HG03060 (cell line): Measurements from ENCODE around the gene ZIC5.

Experiments used
- ATAC-seq: cut with Tn5 transposase; IDR thresholded peaks from one replicate; pipeline ENCODE4 v1.9.1; 2021; ENCODE audit warnings: low read depth, moderate number of reproducible peaks; ENCODE audit not compliant: unreplicated experiment

ZIC5 gene

DNA sequence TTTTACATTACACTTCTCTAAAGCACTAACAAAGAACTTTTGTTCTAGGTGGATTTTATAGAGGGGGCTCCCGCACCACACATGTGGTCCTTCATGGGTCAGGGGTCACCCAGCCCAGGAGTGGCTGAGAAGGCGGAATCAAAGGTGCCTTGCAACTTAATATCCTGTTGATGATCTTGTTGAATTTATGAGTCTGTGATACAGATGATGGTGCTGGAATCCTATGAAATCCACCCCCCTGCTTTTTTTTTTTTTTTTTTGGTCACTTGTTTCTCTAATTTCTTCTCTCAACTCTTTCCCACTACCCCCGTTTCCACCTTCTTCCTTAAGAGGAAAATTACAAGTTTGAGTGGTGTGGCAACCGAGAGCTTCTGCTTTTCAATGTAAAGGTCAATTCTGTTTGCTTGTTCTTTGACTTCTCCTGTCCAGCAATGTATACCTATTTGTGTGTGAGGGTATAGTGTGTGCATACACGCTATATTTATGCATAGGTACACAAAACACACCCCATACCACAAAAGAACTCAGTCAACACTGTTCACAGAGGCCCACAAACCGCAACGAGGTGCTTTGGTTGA, 5.9 kb upstream of the ZIC5 start:
- no peak for ATAC-seq

DNA sequence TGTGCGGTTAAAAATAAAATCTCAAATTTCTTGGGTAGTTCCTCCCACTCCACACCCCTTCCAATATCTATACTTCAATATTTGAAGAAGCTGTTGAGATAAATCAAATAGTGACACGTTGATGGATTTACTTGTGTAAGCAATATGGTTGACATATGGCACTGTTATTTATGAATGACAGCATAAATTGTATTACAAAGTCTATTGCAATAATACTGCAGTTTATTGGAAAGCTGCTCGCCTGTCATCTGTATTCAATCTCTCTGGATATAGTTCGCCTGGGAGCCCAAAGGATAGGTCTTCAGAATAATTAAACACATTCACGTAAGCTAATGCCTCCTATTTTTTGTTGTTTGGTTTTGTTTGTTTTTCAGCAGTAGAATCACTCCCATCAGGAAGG, 5.0 kb upstream of the ZIC5 start:
- ATAC-seq = no peak

DNA sequence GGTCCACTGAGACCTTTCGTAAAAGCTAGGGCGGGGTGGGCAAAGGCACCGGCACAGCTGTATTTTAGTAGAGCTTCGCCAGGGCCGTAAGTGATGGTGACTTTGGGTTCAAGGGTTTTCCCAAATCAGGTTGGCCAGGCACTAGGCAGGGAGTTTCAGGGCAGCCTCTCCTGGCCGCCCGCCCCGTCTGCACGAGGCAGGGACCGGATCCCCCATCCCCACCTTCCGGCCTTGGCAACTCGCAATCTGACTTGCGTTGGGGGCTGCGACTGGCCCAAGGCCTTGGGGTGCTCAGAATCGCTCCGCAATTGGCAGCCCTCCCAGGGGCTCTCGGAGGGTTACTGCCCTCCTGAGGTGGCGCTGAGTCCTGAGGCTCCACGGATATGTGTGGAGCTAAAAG, 4.1 kb upstream of the ZIC5 start:
- no peak for ATAC-seq

DNA sequence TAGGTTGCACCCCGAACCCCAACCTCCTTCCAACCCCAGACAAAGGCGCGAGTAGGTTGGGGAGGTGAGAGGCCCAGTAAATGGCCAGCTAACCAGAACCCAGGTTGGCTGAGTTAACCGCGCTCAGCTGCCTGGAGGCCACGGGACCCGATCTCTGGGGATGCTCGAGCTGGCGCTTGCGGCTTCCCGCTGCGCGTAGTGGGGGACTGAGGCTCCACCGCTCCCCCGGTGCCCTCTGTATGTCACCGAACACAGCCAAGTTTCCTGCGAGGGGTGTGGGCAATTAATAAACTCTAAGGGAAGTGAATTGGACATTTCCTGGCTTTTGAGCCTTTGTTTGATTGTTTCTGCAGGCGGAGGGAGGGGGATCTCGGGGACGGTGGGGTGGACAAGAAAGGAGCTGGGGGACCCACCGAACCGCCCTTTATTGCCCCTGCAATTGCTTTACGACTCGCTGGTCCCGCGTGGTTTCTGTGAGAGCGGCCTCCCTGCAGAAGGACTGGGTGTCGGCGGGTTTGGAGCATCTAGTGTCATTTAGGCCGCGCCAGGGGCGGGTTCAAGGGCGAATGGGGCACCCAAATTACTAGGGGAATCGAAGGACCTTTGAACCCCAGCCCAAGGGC, 3.5 kb upstream of the ZIC5 start:
- no peak for ATAC-seq

DNA sequence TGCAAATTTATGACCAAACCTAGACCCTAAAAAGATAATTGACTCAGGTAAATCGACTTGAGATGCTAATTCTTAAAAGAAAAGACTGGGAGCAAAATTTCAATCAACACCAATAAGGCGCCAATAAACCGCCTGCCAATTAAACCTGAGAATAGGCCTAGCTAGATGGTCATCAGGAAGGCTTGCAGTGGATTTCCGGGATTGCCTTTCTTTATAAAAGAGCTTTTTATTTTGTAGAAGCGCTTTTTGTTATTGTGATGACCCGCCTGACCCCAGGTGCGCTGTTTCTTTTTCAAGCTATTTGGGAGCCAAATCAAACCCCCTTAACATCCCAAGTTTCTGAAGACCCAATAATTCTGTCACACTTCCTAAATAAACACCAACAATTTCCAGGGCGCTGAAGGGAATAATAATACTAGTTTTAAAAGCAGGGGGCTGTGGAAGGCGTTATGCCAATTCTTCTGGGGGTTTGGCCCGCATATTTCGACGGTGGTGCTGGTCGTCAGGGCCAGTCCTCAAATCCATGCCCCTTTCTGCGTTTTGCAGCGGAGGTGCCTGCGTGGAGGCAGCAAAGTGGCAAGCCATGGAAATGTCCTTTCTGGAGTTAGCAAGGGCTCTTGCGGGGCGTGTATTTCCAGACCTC, 2.9 kb upstream of the ZIC5 start:
- ATAC-seq = no peak

DNA sequence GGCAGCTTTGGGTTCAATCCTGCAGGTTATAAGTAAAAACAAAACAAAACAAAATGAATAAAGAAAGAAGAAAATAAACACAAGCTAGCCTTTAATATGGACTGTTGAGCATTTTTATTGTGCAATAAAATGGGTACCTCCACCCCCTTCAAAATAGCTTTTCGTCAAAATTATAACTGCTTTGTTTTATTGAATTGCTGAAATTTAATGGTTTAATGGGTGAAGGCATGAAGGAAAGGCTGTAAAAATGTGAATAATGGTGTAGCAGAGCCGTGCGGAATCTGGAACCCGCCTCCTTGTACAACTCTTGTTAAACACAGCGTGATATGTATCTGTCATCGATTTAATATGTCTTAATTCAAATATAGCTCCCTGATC, 2.2 kb upstream of the ZIC5 start:
- no peak for ATAC-seq

DNA sequence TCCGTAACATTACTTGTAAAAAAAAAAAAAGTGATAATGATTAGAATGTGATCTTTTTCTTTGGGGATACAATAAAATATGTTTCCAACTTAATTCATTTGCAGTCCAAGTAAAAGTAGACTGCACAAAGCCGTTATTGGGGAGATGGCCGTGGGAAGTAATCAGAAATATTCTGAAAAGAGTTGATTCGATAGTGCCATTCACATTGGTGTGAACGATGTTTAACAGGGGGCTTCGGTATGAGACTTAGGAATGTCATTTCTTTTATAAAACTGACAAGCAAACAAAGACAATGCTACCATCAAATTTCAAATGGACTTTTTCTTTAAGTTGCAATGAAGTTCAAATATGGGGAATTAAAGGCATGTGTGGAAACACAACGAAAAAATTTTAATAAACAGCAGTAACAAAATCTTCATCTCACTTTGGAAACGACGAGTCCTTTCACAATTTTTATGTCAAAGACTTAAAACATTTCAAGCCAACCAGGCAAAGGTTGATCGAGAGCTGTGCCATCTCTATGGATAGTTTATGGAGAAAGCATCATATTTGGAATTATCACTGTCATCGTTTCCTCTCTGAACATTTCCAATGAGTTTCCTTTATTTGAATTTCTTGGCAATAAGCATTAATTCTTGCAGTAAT, 1.7 kb upstream of the ZIC5 start:
- ATAC-seq = no peak

DNA sequence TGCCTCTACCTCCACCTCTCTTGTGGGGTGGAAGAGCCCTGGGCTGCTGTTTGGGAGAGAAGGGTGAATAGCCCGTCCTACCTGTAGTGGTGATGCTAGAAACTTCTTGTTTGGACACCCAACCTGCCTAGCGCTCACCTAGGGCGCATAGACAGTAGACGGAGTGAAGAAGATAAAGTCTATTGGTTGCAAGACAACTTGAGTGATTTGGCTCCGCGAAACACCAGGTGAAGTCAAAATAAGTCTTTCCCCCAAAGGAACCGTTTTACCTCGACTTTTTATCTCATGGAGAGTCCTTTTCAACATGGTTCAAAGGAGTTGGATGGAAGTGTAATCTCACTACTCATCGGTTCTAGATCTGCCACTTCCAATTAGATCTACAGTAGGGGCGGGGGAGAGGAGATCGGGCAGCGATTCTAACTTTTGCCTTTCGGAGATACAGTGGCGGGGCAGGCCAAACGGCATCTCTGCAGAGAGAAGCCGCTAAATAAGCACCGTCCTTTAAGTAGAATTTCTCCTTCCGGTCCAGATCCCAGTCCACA, 694 bp upstream of the ZIC5 start:
- ATAC-seq = no peak

DNA sequence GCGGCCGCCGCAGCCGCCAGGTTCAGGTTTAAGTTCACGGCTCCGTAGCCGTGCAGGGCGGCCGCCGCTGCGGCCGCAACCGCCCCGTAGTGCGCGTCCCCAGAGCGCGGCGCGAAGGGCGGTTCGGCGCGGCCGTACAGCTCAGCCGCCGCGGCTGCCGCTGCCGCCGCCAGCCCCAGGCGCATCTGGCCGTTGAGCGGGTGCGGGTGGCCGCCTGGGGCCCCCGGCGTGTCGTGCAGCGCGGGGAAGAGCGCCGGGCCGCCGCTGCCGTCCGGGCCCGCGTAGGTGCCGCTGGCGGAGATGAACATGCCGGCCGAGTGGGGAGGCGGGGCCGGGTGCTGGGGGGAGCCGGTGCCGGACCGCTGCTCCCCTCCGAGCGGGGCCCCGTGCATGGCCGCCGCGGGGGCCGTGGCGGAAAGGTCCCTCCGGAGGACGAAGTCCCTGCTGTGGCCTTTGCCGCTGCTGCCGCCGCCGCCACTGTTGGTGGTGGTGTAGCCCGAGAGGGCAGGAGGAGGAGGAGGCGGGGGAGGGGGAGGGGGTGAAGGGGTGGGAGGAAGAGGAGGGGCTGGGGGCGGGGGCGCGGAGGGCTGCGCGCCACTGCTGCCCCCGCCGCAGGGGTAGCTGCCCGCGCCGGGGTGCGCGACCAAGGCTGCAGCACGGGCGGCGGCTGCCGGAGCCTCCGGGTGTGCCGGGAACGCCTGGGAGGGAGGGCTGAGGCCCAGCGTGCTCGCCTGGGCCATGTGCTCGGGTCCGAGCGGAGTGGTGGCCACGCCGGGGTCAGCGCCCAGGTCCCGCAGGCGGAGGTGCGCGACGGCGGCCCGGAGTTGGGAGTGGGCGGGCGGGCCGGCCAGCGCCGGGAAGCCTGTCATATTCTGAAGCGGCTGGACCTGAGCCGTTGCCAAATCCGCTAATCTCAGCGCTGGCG, 654 bp downstream of the ZIC5 start:
- no peak for ATAC-seq

DNA sequence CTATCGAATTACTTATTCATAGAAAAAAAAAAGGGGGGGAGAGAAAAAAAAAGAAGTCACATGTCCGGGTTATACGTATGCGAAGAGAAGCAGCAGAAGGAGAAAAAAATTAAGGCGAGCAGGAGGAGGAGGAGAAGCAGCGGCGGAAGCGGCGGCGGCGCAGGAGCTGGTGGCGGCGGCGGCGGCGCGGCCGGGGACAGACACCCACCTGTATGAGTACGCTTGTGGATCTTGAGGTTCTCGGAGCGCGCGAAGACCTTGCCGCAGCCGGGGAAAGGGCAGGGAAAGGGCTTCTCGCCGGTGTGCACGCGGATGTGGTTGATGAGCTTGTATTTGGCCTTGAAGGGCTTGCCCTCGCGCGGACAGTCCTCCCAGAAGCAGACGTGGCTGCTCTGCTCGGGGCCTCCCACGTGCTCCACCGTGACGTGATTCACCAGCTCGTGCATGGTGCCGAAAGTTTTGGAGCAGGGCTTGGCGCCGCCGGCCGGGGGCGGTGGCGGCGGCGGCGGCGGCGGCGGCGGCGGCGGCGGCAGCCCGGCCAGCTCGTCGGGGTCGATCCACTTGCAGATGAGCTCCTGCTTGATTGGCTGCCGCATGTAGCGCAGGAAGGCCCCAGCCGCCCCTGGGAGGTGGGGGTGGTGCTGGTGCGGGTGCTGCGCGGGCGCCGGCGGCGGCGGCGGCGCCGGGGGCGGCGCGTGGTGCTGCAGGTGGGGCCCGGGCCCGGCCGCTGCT, 1.5 kb downstream of the ZIC5 start:
- no peak for ATAC-seq

DNA sequence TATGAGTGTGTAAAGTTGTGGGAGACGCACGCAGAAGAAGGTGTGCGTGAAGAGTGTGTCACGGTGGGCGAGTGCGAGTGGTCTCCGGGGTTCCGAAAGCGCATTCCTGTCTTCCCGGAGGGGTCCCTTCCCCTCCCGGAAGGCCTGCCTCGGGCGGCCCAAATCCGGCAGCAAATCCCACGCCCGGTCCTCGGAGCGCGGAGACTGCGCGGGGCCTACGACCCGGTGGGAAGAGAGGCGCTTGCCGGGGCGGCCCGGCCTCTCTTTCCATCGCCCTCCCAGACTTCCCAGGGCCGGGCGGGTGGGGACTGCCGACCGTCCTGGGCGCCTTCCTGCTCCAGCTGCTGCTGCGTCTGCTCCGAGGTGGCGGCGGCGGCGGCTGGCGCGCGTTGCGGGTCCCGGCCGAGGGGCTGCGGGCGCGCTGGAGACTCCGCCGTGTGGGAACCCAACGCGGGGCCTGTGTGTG, 2.1 kb downstream of the ZIC5 start:
- ATAC-seq = no peak

DNA sequence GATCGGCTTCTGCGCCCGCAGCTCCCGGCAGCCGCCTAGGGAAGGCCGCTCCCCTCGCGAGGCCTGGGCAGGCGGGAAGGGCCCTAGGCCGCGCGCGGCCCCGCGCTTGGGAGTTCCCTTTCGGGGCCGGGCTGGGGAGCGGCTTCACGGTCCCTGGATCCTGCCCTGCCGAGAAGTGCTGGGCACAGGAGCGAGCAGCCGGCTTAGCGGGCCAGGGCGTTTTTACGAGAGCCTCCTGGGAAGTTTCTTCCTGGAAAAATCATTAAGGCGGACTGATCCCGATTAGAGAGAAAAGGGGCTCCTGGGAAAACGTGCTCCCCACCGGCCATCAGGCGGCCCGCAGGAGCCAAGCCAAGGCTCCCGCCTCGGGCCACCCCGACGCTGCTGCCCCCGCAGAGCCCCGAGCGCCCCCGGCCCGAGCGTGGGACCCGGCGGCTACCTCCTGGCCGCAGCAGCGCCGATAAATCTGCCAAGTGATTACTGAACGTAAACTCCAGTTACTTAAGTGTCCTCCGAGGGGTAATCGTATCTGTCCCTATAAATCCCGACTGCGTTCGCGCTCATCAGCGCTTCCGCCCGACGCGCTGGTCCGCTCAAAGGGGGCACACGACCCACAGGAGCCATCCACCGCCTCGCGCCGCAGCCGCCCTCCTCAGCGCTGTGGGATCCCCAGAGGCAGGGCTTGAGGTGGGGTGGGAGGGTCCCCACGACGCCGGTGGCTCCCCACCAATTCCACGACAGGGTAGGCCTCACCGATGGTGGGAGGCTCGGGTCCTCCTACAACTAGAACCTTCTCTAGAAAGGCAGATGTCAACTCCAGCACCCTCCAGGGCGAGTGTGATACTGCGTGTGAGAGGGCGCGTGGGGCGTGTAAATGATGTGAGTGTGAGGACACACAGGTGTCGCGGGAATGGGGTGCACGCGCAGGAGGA, 2.8 kb downstream of the ZIC5 start:
- ATAC-seq = no peak

DNA sequence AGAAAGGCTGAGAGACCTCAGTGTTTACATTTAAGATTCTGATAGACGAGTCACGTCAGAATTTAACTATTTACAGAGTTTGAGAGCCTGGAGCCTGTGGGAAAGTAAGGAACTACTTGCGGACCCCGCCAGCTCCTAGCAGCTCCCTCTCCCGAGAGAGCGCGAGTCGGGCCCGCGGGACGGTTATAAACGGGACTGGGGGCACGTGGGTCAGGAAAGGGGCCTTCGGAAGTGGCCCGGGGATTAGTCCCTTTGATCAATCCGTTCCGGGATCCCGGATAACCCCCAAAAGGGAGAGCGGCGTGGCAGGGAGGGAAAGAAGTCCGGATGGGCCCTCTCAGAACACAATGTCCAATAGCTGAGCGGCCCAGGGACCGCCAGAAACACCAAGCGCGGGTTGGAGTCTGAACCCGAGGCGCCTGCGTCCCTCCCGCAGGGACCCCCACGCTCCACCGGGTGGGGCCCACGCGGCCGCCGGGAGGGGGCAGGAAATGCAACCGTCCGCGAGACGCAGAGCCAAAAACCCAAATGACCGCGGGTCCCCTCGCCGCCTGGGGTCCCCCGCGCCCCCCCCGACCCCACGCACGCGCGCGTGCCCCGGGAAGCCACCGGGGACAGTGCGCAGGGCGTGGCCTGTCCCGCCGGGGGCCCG, 3.6 kb downstream of the ZIC5 start:
- ATAC-seq = no peak

DNA sequence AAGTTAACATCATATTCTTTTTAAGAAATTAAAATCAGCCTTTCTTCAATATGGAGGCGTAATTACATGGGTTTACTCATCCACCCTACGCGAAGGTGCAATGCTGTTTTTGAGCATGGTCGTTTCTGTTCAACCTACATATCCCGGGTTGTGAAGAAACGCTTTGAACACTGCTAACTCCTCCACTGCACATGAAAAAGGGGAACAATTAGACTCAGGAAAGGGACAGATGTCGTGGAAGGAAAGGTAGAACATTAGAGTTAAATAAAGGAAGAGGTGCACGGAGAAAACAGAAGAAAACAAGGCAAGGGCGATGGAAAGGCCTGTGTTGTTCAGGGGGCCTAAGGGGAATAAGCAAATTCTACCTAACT, 4.1 kb downstream of the ZIC5 start:
- ATAC-seq = no peak

DNA sequence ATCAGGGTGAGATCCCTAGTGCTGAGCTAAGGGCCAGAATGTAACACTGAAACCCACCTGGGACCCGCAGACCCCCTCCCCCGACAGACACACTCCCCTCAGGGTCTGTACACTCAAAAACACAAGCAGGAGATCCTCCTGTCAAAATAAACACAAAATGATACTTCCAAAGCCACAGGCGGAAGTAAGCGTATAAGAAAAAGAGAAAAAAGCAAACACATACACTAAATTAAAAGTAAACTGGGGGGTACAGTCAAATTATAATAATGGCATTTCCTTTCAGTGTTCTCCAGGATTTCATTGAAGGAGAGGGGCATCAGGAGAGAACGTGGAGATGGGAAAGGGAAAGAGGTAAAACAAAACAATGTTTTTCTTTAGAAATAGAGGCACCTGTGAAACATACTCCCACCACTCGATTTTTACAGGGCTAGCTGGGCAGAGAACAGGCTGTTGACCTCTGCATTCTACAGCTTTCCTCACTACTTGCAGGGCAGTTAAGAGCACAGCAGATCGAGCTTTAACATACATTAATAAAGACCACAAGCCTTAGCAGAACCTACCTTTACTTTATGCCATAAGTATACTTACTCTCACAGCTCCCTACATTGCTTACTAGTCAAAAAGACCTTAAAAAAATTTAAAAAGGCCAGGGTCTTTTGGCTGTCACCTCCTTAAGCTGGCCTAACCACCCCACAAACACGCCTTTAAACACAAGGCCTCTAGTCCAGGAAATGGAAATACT, 5.3 kb downstream of the ZIC5 start:
- ATAC-seq = no peak

DNA sequence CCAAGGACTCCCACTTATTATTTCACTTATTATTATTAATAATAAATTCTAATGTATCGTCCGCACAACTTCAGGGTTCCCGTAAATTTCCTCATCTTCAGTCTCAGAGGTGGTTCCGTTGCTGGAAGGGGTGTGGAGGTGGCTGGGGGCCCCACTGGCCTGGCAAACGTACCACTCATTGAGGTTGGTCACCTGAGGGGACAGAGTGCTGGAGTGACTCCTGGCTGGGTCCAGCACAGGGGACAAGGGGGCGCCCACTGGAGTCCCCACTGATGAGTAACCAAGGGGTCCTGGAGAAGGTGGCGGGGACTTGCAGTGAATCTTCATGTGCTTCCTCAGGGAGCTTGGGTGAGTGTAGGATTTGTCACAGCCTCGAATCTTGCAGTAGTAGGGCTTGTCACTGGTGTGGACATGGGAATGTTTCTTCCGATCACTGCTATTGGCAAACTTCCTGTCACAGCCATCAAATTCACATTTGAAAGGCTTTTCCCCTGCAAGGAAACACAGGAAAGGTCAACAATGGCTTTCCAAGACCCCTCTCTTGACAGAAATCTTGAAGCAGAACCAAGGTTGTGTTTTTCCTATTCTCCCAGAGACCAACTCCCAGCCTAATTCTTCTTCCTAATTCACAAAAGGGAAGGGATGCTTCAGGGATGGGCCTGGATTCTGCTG, 6.1 kb downstream of the ZIC5 start:
- ATAC-seq = no peak

DNA sequence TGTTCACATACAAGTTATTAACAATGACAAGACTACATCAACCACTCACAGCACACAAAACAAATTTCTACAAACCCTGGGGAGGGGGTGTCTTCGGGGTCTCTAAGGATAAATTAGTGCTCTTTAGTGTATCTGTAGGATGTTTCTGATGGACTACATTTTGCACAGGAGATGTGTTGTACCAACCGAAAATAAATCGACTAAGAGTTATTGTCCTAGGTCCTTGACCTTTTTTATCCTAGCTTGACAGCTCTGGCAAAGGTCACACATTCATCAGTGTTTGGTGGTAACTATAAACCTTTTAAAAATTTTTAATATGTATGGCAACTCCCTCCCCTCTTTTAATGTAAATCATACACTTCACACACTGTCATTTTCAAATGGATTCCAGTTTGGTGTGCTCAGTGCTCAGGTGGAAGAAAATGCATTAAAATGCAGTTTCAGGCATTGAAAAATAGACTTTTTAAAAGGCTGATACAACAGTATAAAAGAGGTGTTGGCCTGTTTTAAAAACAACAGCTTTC, 7.7 kb downstream of the ZIC5 start:
- no peak for ATAC-seq
